Measurements from ENCODE around the gene ZNF536.
"Not testable (repeated sequence)": the region's sequence is repeated elsewhere in the genome, so short reads cannot be mapped to it uniquely, and the experiment has no call there.

Gene ZNF536

DNA sequence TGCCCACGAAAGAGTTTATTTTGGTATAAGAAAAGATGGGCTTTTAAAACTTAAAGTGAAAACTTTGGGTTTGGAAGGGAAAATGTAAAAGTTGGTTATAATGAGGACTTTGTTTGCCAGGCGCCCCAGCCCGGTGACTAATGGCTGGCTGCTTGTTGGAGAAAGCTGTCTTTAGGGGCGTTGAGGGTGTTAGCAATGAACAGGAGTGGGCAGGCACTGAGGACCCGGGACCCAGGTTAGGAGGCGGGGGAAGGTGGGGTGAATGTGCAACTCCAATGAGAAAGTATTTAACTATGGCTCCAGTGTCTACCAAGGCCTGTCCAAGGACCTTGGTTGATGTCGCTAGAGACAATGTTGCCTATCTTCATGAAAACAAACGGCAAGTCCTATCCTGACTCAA, 118.6 kb downstream of the ZNF536 start:
- no peak for DNase-seq

DNA sequence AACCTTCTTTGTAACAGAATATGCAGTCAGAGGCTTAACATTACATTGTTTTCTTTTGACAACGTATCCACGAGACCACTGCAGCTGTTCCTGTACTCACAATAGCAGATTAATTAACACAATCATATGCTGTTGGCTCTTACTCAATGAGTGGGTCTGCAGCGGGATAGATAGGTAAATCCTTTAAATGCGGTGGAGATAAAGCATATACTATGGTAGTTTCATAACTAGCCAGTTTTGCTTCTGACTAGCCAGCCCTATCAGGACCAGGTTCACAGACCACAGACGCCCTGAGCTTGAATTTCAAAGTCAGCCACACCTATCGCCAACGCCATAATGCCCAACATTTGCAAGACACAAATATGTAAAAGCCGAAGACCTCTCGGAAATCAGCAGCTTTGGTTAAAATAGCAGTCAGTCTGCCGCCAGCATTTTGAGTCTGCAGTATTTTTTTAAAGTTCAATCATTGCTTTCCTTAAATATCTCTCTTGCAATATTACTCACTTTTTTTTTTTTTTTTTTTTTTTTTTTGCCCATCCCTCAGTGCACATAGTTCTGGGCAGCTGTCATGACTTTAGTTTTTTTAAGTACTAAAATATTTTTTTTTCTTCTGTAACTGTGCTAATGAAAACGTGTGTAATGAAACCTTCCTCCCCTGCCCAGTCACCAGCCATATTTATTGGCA, 120.5 kb downstream of the ZNF536 start:
- no peak for DNase-seq

DNA sequence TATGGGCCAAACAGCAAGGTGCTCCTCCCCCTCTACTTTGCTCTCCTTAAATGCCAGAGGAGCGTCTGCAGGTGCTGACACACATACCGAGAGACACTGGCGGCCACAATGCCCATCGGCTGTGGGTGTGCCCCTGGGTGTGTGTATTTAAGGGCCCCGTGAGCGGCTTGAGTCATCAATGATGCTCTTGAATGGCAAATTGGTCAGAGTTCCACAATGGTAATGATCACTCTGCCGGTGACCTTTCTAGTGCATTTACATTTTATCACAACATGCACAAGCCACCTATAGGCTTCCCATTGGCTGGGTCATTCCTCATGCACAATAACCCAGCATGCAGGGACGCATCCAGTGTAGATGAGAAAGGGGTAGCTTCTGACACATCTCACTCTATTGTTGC, 124.8 kb downstream of the ZNF536 start:
- no peak for DNase-seq

DNA sequence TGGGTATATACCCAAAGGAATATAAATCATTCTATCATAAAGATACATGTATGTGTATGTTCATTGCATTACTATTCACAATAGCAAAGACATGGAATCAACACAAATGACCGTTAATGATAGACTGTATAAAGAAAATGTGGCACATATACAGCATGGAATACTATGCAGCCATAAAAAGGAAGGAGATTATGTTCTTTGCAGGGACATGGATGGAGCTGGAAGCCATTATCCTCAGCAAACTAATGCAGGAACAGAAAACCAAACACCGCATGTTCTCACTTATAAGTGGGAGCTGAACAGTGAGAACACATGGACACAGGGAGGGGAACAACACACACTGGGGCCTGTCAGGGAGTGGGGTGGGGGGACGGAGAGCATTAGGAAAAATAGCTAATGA, 125.9 kb downstream of the ZNF536 start:
- DNase-seq: not testable (repeated sequence)

DNA sequence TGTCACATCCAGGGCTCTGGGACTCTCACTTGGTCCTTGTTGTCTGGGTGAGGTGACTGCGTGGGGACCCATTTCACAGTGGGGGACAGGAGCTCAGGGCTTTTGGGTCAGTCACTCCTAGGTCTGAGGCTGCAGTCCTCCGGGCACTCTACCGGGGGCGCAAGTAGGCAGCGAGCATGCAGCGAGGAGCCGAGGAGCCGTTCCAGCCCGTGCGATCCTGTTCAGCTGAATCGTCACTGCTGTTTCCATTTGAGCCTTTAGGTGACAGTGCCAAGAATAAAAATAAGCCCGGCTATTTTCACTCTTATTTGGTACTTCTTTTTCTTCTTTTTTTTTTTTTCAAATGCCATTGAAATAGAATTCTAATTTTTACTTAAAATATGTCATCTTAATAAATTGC, 126.5 kb downstream of the ZNF536 start:
- DNase-seq: no peak

DNA sequence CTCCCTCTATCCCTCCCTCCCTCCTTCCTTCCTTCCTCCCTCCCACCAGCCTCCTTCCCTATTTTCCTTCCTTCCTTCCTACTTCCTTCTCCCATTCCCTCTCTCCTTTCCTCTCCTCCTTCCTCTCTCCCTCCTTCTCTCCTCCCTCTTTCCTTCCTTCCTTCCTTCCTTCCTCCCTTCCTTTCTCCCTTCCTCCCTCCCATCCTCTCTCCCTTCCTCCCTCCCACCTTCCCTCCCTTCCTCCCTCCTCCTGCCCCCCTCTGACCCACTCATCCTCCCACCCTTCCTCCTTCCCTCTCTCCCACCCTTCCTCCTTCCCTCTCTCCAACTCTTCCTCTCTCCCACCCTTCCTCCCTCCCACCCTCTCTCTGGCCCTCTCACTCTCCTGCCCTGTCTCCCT, 132.1 kb downstream of the ZNF536 start:
- no peak for DNase-seq

DNA sequence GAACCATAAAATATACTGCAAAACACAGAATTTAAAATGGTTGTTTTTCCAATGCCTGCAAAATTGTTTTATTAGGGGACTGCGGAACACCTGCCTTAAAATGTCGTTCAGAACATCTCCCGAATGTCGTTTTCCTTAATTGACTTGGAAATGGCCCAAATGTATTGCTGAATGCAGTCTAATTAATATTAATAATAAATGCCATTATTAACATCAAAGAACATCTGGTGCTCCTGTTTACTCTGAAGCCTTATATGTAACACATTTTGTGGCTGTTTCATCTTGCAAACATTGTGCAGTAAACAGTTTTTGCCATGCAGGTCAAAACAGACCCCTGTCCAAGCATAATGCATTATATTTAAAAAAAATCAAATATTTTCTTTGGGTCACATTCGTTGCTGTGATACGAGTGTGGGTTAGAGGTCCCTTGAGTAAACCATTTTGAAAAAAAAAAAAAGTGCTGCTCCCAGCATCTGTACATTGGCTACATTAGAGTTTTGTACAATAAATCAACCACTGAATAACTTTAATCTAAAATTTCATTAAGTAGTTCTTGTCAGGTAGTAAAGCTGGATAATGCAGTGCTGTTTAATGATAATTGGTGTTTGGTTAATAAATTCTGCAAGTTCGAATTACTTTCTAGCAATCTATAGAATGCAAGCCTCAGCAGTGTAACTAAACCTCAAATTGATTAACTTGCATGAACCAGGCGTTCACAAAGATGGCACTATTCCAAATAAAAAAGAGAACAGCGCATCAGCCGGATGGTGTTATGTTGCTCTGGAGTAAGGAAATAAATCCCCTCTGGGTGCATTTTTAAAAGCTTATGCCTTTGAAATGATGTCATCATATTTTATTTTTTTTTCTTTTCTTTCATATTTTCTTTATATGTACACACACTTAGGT, 140.2 kb downstream of the ZNF536 start:
- DNase-seq: no peak

DNA sequence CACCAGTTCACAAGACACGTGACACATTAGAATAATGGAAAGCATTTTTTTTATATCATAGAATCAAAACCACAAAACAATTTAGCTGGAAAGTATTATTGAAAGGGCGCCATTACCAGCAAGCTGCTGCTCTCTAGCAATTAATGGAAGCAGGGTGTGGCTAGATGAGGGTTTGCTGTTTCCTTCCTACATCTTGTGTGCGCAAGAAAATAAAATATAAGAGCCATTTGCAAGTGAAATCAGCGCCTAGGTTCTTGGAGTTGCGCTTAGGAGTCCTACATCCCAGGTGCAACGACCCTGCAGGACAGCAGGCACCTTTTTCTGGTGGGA, 140.9 kb downstream of the ZNF536 start:
- DNase-seq: no peak

DNA sequence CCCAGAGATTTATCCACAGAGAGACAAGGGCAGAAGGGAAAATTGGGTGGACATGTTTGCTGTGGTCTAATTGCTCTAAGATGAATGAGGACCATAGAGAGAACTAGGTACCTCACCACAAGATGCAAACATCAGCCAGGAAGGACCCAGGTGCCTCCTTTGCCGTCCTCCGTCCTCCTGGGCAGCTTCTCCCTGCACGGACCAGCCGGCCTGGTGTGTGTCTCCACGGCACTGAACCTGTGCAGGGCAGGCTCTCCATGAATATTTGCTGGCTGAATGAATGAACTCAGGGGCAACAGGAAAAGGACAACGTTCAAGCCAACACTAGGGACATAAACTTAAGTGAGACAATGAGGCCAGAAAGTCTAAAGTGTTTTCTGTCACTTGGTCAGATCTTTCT, 143.9 kb downstream of the ZNF536 start:
- DNase-seq: no peak

DNA sequence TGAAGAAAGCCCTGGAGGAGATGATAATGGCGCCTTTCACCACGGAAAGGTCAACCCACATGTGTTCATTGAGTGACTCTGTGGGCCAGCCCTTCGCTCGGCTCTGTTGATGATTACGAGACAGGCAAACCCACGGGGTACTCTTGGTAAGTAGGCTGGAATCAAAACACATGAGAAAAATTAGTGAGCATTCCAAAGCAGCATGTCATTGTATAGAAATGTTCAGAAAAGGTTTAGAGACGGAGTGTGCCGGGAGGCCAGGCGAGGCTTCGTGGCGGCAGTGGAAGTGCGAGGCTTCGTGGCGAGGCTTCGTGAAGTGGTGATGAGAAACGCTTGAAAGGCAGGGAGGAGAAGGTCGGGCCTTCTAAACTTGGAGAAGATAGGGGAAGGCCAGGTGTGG, 144.3 kb downstream of the ZNF536 start:
- DNase-seq: no peak

DNA sequence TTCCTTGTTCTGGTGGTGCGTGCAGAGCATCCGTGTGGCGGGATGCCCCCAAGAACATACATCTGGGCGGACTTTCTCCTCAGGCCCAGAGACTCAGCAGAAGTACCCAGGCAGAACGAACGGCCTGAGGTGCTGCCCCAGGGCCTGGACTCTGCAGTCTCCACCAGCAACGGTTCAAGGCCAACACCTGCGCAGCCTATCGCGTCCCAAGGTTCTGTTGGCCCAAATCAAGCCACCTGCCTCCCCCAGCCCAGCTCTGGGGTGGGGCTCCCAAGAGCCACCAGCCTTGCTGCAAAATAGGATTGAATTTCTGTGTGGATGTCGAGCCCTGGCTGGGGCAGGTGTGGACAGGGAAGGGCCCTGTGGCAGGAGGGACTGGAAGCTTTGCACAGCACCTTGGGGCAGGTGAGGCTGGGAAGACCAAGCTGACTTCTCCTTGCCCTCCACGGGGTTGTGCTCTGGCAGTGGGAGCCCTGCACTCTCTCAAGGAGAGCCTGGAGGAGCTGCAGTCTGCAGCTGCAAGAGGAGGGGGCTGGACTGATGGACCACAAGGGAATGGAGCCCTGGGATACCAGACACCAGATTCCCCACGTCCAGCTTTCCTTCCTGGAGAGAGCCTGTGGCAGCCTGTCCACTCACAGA, 146.9 kb downstream of the ZNF536 start:
- no peak for DNase-seq

DNA sequence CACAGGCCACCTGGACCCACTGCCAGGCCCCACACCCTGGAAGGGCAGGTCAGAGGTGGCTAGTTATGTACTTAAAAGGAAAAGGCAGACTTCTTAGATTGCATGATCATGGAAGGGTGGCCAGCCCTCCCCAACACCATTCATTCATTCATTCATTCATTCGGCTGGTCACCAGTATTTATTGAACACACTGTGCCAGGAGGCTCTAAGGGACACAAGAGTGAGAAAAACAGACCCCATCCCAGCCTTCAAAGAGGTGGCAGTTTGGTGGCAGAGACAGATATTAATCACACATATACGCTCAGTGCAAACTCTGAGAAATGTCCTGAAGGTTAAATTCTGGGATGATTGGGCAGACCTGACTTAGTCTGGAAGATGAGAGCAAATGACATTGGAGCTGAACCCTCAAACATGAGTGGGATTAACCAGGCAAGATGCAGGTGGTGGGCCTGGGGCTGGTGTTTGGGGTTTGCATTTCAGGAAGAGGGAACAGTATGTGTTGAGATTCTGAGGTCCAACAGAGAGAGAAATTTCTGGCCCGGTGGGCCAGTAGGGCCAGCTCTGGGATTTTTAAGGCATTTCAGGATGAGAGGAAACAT, 147.5 kb downstream of the ZNF536 start:
- DNase-seq: no peak

DNA sequence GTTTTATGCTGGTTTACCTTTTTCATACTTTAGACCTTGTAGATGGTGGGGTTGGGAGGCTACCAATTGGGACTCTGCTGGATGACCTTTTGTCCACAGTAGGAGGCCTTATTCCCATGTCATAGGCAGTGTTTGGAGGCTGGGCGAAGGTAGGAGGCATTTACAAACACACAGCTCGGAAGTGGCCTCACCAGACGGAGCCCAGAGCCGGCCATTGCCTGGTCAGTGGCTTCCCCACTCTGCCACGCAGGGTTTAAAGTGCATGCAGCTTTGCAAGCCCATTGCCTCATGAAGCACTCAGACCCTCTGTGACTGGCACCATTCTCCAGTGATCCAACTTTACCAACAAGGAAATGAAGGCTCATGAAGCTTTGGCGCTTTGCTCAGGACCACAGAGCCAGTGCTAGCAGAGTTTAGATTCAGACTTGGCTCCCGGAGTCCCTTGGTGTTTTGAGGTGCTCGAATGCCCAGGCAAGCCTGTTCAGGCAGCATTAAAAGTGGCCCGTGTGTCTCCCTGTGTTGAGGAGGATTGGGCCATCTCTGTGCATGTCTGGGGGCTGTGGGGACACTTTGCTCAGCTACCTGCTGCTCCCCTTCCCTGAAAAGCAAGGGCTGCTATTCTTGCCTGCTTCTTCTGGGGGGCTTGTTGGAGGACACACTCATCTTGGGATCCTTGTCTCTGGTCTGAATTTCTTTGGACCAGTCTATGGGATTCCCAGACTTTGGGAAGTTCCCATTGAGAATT, 148.7 kb downstream of the ZNF536 start:
- DNase-seq: no peak

DNA sequence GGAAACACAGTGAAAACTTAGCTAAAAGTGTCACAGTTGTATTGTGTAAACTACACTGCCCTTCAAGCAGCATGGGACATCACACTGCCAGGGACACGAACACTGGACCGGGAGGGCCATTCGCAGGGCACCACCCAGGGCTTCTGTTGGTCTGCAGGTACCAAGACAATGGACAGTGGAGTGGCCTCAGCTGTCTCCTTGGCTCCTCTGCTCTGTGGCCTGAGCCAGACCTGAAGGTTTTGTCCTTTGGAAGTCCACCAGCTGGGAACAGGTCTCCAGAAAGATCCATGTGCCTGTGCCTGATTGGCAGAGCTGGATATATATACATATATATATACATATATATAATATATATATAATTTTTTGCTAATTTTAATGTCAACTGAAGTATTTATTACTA, 149.8 kb downstream of the ZNF536 start:
- DNase-seq: no peak

DNA sequence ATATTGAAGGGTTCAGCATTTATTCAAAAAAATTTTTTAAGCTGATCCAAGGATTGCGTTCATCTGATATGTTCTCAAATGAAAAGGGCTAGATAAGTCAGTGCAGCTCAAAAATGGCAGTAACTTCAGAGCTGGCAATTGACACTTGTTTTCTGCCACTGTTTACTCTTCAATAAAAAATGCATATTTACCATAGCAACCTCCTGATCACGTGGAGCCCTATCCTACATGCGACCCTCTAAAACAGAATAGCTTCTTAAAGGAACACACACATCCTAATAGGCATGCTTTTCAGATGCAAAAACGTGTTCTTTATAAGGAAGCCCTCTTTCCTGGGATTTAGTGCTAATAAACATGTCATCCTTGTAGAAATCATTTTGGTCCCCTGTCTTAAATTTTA, 150.2 kb downstream of the ZNF536 start:
- no peak for DNase-seq

DNA sequence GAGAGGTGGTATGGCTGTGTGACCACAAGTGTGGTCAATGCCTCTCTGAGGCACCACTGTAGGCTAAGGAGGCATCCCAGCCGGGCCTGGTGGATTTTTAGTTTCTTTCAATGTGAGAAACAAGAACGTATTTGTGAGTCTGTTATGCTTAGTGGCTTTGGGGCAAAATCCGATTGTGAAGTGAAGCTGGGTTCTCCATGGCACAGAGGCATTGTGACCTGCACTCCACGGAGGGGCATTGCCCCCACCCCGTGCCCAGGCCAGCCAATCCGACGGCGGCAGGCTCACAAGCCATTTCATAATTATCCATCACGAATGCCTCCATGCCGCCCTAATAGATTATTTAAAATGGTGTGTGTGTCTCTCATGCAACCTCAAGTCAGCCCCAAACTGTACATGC, 151.6 kb downstream of the ZNF536 start:
- no peak for DNase-seq

DNA sequence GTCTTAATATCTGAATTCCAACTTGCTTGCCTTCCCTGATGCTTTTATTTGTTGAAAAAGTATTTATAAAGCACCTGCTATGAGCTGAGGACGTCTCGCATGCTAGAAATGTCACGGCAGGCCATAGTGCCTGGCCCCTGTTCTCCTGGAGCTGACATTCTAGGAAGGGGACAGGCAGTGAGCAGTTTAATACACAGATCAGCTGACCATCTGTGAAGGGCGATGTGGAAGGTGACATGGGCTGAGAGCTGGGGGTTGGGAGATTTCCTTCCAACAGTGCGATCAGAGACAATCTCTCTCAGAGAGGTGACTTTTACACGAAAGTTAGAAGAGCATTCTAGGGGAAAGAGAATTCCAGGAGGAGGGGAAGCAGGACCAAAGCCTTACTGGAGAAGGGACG, 153.2 kb downstream of the ZNF536 start:
- no peak for DNase-seq

DNA sequence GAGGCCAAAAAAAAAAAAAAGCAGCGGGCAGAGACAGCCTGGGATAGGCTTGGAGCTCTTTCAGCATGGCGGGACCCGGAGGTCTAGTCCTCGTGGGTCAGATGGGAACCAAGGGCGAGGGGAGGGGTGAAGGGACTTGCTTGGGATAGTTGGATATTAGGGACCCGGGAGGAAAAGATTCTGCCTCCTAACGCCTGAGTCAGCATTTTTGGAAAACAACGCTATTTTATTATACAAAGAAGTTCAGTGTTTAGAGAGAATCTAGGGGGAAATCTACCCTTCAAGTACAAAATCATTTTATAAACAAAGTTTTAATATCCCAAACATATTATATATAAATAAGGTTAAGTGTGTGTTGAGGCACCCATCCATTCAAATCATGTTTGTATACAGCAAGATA, 156.7 kb downstream of the ZNF536 start:
- DNase-seq: no peak

DNA sequence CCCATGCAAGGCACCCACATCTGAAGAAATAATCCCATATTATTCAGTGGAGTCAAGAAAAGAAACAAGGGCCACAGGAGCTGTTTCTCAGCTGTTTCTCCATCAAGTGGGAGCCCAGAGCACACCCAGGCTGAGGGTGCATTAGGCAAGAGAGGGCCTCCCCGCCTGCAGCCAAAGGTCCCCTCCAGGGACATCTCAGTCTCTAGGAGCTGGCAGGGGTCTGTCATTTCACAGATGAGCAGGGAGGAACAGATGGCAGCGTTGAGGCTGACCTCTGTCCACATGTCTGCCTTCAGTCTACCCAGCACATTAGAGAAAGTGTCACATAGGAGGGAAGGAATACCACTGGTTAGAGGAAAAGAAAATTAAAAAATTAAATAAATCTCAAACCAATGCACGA, 157.7 kb downstream of the ZNF536 start:
- DNase-seq: no peak

DNA sequence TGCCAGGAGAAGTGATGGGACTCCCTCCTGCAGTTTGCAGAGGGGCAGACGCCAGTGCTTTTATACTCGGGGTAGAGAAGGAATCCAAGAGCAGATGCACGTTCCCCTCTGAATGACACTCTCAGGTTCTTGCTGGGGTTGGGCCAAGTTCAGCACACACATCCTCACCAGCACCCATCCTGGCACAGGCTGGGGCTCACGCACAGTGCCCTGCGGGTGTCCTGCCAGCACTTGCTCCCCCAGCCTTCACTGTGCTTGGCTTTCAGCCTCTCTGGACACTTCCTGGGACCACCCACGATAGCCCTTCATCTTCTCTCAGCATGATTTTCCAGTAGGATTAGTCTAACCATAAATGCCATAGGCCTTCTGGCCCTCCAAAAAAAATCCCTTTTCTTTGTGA, 158.6 kb downstream of the ZNF536 start:
- no peak for DNase-seq

DNA sequence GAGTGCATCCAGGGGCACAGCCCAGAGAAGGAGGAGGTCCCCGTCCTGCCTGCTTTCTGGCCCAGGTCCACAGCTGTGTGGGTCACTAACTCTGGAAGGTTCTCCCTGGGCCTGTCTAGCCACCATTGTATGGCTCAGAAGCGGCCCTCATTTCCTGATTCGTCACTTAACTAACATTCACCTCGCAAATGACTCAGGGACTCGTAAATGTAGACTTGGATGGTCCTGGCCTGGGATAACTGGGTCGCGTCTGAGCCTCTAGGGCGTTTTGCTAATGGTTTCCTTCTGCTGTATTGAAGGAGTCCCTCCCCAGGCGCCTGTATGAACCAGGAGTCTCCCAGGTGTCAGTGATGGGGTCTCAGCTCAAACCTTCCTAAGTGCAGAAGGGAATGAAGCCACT, 162.8 kb downstream of the ZNF536 start:
- DNase-seq: no peak

DNA sequence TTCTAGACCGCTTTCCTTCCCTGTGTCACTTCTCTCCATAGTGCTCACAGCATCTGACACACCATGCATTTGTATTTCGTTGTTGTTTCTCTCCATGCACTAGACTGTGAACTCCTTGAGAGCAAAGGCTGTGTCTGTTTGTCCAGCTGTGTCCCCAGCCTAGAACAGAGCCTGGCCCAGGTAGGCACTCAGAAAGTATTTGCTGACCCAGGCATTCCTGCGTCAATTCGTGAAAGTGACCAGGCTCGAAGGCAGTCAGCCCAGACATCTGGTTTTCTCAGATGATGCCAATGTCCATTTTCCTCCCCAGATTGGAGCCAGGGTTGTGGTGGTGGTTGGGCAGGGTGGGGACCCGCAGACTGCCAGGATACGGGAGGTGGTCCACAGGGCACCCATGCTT, 164.8 kb downstream of the ZNF536 start:
- no peak for DNase-seq

DNA sequence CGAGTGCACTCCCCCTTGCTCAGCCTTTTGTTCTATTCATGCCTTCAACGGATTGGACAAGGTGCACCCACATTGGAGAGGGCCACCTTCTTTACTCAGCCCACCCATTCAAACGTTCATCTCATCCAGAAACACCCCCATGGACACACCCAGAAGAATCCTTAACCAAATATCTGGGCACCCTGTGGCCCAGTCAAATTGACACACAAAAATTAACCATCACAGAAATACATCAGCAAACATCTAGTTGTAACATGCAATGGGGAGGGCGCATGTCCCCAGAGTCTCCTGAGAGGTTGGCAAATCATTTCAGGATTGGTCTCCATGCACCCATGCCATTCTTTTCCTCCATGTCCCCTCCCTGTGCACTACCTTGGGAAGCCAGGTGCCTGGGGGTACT, 167.1 kb downstream of the ZNF536 start:
- no peak for DNase-seq
